HG03354 (cell line): ENCODE data around the gene COPS7A.
A peak's percentile ranks its signal among the peaks of the same experiment; 100 is the strongest.

Source experiments
- ATAC-seq: cut with Tn5 transposase; IDR thresholded peaks from one replicate; pipeline ENCODE4 v1.9.1; 2021; ENCODE audit warnings: mild to moderate bottlenecking; ENCODE audit not compliant: unreplicated experiment, poor library complexity, severe bottlenecking

Gene COPS7A, protein sequence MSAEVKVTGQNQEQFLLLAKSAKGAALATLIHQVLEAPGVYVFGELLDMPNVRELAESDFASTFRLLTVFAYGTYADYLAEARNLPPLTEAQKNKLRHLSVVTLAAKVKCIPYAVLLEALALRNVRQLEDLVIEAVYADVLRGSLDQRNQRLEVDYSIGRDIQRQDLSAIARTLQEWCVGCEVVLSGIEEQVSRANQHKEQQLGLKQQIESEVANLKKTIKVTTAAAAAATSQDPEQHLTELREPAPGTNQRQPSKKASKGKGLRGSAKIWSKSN

DNA sequence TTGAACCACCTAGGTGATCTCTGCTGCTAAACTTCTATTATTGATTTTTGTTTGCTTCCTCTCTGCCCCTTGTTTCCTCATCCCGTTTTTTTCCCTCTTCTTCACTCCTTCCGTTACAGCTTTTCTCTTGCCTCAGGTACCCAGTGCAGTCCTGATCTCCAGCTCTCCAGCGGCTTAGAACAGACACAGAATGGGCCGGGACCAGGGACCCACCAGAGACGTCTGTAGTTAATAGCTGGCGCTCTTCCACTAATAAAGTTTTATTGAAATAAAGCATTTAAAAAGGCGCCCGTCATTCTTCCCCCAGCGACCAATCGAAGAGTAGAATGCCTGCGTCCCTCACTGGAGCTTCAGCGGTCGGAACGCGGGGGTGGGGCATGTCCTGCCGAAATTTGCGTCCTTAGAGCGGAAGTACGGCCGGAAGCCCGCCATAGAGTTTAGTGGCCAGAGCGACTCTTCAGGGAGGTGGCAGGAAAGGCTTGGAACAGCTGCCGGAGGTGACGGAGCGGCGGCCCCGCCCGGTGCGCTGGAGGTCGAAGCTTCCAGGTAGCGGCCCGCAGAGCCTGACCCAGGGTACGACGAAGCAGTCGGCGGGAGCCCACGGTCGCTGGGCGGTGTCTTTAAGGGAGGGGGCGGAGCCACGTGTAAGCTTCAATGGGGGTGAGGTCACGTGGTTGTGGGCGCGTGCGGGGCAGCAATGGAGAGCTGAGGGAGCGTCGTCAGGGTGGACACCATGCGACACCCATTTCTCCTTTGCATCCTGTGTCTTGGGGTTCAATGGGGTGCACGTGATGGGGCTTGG, at the start of gene COPS7A:
COPS7A (plus strand) TSS at position 440 of the 802 bp plus-strand sequence. CDS start 611 bp downstream, outside the sequence.
- ATAC-seq = peak; percentile 91

DNA sequence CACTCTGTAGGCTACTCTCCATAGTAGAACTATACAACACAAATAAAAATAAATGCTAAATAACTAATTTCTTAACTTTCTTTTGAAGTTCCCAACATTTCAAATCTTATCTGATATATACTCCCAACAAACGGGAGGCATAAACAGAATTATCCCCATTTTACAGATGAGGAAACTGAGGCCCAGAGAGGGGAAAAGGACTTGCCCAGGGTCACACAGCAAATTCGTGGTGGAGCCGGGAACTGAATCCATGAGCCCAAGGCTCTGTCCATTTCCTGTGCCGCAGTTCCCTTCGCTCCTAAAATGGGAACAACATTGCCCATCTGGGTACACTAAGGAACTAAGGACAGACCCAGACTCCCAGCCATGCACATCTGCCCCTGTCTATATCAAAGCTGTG, 46.9 kb upstream of the COPS7A start:
- no peak for ATAC-seq

DNA sequence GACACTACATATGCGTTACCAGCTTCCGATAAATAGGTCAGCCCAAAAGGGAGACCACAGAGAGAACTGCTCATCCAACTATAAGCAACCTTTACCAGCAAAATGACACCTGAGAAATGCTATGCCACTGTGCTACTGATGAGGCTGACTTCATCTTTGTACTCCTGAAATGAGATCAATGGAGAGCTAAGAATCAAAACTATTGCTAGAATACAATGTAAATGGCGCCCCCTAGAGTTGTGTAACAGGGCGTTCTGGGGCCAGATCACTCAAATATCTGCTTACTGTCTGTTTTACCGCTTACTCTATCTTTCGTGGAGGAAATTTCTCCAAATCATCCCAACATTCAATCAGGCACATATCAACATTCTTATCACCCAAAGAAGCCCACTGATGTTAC, 39.2 kb upstream of the COPS7A start:
- no peak for ATAC-seq

DNA sequence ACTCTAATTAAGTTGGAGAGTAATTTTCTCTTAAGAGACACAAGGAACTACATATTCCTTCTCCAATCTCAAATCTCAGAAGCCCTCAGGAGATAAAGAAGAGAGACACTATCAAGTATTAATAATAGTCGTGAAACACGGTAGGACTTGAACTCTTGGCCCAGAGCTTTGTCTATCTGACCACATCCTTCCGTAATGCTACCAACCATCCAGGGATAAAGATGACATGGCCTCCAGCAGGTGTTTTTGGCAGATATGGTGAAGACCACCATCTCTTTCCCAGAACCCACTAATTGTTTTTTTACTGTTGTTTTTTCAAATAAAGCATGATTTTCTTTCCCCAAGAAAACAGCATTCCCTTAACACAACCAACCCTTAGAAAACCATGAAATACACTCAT, 38.0 kb upstream of the COPS7A start:
- no peak for ATAC-seq

DNA sequence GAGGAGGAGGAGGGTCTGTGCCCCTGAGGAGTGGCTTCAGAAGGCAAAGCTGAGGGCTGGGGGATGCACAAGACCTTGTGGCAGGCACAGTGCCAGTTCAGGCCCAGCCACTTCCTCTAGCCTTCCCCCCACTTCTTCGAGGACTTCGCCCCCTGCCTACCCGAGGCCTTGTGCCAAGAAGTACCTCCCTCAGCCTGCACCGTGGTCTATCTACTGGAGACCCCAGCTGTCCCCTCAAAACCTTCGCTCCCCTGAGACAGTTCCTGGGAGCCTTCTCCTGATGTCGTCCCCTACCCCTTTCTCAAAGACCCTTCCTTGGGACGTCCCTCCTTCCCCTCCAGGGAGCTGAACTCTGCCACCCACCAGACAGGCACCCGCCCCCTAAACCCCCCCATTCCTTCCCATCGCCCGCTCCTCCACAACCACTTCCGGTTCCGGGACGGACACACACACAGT, 35.3 kb upstream of the COPS7A start:
- no peak for ATAC-seq

DNA sequence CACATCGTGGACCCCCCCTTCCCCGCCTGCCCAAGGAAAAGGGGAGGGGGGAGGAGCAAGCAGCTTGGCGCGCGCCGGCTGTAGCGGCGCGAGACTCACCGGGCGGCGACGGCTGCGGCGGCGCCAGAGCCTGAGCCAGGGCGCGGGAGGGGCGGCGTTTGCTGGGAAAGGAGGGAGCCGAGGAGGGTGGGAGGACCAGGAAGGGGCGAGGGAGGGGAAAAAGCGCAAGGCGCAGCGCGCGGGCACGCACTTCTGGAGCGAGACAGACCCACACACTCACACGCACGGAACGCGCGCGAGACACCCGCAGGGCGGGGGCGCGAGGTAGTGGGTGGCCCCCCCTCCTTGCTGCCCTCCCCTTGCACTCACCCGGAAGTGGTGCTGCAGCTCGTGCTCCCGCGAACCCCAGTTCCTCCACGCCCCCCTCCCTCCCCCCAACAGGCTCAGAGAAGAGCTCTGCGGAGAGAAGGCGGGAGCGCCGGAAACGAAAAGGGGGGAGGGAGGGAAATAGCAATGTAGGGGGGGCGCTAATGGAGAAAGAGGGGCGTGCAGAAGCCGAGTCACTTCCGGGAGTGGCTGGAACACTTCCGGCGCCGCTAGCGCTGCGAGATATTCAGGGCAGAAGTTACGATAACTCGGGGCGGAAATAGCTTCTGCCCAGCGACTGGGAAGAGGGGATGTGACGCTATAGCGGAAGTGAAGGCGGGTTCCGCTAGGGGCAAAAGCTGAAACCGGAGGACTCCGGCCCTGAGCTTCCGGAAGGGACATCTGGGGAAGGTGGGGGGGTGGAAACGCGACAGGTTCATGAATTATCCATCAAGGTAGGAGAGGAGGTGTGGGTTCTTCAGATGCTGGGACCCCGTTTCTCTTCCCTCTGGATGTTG, 34.6 kb upstream of the COPS7A start, which contains the start of gene ZNF384:
ZNF384 (minus strand) TSS at position 377 of the 884 bp plus-strand sequence. CDS start 9,855 bp downstream, outside the sequence.
- ATAC-seq = peak; percentile 85

DNA sequence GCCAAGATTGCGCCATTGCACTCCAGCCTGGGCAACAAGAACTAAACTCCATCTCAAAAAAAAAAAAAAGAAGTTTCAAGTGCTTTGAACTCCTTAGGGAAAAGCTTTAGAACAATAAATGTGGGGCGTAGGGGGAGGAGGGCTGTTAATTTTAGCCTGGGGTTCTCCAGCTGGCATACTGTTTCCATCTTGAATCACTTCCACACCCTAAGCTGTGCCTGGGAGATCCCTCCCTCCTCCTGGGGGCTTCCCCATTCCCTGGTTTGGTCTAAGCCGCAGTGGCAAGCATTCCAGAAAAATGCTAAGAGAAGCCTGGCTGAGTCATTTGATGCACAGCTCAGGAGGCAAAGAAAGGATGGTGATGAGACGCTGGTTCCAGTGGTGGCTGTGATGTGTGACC, 32.4 kb upstream of the COPS7A start:
- no peak for ATAC-seq

DNA sequence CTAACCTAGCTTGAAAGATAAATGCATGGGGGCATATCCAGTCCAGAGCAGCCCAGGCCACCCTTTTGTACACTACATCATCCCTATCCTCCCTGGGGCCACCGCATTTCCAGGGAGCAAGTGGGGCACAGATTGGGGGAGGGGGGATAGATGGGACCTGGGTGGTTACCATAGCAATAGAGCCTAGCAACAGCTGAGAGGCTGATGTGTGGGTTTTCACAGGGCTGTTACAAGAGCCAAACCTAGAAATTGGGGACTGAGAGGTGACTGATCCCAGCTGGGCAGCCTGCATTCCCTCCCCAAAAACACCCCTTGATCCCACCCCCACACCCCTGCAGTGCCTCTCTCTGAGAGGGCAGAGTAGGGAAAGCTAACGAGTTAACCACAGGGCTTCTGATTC, 31.0 kb upstream of the COPS7A start:
- no peak for ATAC-seq

DNA sequence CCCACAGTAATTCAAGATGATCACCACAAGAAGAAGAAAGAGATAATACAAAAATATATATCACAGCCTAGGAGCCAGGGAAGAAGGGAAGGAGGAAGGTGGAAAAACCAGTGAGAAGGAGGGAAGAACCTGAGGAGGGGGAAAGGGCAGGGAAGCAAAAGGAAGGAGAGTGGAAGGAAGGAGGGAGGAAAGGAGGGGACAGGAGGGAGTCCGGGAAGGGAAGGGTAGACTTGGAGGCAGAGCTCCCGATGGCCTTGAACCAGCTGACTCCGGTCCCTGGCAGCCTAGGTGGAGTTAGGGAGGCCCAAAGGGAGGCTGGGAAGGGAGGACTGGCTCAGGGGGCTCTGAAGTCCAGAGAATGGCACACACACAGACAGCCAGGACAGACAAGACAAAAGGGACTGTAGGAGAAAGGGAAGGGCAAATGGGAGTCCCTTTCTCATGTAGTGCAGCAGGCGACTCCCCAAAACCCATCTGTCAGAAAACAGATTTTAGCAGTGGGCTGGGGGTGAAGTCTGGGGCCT, 30.0 kb upstream of the COPS7A start:
- no peak for ATAC-seq

DNA sequence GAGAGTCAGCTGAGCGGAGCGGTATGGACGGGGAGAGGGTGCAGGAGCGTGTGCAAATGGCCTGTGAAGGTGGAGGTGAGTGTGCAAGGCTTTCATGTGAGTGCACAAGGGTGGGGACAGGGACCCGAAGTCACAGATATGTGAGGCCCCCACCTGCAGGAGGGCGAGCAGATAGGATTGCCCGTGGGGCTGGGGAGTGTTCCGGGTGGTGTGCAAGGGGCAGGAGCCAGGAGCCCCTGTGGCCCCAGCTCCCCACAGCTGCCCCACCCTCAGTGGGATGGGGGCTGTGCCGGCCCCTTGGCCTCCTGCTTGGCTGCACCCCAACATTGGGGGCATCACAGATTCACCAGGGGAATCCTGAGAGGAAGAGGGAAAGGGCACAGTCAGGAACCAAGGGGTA, 29.1 kb upstream of the COPS7A start:
- no peak for ATAC-seq

DNA sequence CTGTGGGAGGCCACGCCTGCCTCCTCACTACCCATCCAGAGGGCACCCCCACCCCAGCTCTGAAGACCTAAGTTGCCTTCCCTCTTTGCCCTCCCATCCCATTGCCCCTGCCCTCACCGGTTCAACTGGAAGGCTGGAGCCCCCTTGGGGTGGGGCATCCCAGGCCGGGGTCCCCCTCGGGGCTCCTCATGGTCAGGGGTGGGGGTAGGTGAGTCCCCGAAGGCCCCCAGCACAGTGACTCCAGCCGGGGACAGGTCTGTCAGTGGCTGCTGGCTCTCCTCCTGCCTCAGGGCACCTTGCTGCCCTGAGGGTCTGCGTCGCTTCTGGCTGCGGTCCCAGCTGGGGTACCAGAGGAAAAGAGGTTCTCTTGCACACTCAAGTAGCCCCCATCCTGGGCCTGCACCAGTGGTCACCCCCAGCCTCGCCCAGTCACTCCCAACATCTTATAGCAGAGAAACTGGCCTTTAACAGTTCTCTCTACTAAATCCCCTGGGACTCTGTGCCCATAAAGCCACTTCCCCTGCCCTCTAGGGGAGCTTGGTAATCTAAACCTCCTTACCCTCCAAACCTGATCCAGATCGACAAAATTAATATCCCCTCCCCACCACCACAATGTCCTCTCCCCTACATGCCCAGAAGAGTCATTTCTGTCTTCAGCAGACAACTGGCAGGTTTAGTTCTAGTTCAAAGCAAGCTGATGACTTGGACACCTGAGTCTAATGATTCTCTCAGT, 28.4 kb upstream of the COPS7A start:
- ATAC-seq = no peak

DNA sequence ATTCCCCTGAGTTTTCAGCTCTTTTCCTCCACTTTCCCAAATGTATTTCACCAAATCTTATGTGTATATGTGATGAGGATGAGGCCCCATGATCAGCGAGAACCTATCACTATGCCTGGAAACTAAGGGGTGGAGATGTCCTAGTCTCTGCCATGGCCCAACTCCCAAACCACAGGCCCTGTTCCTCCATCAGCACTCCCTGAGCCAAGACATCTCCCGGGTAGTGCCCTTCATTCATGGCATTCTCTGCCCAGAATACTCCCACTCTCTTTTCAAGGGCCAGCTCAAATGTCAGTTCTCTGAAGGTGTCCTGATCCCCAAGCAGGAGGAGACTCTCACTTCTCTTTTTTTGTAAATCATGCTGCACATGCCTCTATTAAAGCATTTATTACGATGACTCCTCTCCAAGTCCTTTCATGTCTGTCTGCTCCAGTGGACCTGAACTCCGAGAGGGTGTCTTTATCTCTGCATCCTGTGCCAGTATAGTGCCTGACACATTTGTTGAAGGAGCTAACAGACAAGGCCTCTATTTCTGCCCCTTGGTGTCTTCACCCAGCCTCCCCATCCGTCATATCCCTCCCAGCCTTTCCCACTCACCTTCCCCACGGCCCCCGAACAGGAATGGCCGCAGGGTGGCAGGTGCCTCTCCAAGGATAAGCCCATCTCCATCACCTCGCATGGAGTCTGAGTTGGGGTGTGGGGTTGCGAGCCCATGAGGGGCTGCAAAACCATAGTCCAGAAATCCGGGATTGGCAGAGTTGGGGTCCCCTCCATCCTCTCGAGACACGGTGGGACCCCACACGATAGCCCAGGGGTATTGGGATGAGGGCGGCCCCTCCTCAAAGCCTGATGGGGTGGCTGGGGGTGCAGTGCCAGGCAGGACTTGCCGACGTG, 26.9 kb upstream of the COPS7A start:
- no peak for ATAC-seq

DNA sequence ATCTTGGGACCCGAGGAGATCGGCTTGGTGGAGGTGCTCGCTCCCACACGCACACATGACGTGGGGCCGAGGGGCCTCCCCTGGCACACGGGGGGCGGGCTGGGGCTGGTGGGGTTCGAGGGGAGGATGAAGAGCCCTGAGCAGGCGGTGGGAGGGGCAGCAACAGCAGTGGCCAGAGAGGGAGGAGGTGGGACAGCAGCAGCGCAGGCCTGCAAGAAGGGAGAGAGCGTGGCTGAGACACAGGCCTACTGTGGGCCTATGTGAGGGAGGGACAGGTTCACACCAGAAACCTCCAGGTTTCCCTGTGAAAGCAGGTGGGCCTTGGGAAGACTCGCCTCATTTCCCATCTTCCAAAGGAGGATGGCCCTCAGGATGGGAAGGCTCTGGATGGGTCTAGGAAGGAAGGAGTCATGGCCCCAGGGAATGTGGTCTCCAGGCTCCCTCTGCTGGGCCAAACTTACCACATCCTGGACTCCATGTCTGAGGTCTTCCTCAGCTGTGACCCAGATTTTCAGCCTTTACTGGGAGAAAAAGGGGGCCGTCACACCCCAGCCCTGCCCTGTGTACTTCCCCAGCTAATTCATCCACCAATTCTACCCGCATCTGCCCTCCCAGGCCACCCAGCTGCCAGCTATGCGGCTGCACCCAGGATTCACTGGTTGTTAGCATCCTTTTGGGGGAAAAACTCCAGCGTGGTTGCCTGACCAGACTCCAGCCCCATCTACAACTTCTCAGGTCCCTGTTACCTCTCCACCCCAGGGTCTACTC, 26.1 kb upstream of the COPS7A start:
- ATAC-seq = no peak

DNA sequence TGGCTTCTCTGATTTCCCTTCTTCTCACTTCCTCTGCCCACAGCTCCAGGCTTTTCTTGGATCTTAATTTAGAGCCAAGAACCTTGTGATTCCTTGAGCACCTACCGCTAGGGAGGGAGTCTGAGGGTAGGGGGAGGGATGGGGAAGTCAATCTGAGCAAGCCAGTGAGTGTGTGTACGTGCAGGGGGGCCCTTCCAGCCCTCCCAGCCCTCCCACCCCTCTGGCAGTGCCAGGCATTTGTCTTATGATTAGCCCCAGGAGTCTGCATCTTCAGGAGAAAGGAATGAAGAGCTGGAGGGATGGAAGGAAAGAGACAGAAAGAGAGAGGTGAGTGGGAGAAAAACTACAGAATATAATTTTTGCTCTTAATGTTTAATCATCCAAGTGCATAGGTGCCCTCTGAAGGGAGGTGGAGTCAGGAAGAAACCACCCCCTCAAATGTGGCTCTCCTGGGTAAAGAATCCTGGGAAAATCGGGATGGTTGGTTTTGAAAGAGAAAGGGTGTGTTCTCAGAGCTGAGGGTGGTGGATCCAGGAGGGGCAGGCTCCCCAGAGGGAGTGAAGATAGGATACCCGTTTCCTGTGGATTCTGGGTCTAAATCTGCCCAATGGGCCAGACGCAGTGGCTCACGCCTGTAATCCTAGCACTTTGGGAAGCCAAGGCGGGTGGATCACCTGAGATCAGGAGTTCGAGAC, 25.3 kb upstream of the COPS7A start:
- ATAC-seq = no peak

DNA sequence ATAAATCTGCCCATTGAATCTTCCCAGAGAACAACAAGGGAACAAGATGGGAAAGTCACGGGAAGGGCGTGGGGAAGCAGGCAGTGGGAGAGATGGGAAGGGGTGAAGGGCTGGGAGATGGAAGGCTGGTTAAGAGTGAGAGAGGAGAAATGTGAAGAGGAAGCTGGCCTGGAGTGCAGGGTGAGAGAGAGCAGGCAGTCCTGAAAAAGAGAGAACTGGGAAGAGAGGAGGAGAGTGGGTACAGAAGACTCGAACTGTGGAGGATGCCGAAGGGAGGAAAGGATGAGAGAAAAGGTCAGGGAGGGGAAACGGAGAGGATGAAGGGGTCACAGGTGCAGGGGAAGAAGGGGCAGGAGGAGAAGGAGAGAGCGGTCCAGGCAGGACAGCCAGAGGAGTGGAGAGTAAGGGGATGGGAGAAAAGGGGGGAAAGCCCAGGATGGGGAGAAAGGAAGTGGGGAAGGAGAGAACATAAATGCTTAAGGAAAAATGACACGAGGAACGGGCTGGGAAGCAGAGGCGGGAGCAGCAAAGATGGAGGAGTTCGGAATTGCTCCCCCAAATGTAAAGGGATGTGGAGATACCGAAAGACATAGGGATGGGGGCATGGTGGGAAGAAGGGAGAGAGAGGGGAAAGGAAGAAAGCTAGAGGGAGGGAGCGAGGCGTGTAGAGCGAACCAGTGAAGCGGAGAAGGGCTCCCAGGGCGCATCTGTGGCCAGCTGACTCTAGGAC, 24.4 kb upstream of the COPS7A start:
- no peak for ATAC-seq

DNA sequence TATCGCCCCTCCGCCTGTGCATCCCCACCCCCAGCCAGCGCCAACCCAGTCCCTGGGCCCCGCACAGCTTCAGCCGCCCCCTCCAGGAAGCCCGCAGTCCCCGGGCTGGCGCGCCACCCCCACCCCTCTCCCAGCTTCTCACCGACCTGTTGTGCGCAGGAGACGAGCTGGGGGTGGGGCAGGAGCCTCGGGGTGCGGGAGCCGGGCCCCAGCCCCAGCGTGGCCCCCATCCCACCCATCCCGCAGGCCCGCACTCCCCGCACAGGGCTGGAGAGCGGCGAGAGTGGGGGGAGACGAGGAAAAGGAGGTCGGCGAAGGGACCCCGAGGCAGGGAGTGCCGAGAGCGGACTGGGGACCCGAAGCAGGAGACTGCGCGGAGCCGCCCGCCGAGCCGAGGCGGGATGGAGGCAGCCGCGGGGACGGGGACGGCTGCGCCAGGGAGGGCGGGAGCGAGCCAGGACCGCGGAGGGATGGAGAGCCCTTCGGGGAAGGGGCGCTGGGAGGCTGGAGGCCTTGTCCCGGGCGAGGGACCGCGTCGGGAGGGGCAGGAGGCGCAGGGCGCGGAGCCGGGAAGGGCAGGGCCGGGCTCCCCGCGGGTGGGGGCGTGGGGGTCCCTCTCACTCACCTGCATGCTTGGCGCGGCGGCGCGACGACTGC, 23.7 kb upstream of the COPS7A start:
- ATAC-seq = no peak
